Psoas muscle (tissue), 8 donors: ENCODE measurements around the gene SYMPK. TPM values are rescaled to one million over a fixed set of nuclear protein-coding genes. Genes with fewer than 3 reads are reported as not detected.

Experiments
- ATAC-seq, 4 donors: fragments of 200-7000 bp; cut with Tn5 transposase; one replicate each; pipeline ENCODE4 v1.9.1; 2020; ENCODE audit warnings: moderate library complexity in 3 of 4, mild to moderate bottlenecking in 2 of 4
- DNase-seq, 2 donors: peaks; one replicate each; pipeline ENCODE4 v3.0.0-alpha.2; 2020
- H3K27ac ChIP-seq: fragments of 200-600 bp; one replicate; pipeline ENCODE4 v1.8.0; 2022
- H3K27me3 ChIP-seq, 3 donors: fragments of 200-600 bp in 1 of 3; one replicate each; pipeline versions ENCODE4 v1.6.1 to v1.8.0; 2013 to 2022; ENCODE audit warnings: low read length in 2 of 3, mild to moderate bottlenecking in 2 of 3, moderate library complexity in 1 of 3; ENCODE audit not compliant: insufficient read depth in 3 of 3
- H3K36me3 ChIP-seq, 2 donors: fragments of 200-600 bp in 1 of 2; one replicate each; pipeline versions ENCODE4 v1.6.1 to v1.8.0; 2013 to 2022; ENCODE audit warnings: low read depth in 1 of 2, mild to moderate bottlenecking in 1 of 2, moderate library complexity in 1 of 2; ENCODE audit not compliant: insufficient read depth in 1 of 2
- H3K4me1 ChIP-seq: fragments of 200-600 bp; one replicate; pipeline ENCODE4 v1.8.0; 2022
- H3K4me3 ChIP-seq: fragments of 200-600 bp; one replicate; pipeline ENCODE4 v1.8.0; 2022; ENCODE audit warnings: mild to moderate bottlenecking
- H3K9me3 ChIP-seq: fragments of 200-600 bp; one replicate; pipeline ENCODE4 v1.8.0; 2022
- CTCF ChIP-seq: fragments of 200-600 bp; IDR thresholded peaks from one replicate; pipeline ENCODE4 v1.8.0; 2022; ENCODE audit warnings: antibody characterized with exemption
- WGBS, 3 donors: extraction: QIAGEN DNeasy Blood & Tissue Kit; methylation state at CpG; one replicate each; pipeline versions ENCODE4 v1.1.6 to v1.1.7; 2013; 5-methylcytosine and 5-hydroxymethylcytosine counted together
- intact Hi-C, 2 donors: fragments of 100-400 bp; cut with DNase I; formaldehyde crosslinking; loops; one replicate each; pipeline versions ENCODE4 v1.11.0 to v1.14.2; 2022
- polyA plus RNA-seq, 3 donors: library from polyadenylated mRNA; stranded (reverse); fragments of 200-250 nt; gene quantifications; one replicate each; pipeline ENCODE4 v1.2.3, GENCODE V29; 2013
- total RNA-seq, 4 donors: library from RNA; stranded (reverse); fragmentation: NEBNext Ultra II Directional in 2 of 4; extraction: Animal tissue kit (Norgen Biotek cat#: 25700) in 2 of 4; gene quantifications; one replicate each; pipeline versions ENCODE4 v1.2.1 to v1.2.4, GENCODE V29; 2021 to 2023
- donor health status: healthy with polysubstance abuse.
- donor health status: DM: no; HTN: no; CAD: no; lungs with moderate emphysema.
- donor health status: Bipolar disorder and iron deficiency.
- donor health status: healthy.
- donor health status: DM: yes; HTN: yes; CAD: no.
- donor health status: DM: no; HTN: no; CAD: no.
- donor health status: DM: no; HTN: no; CAD: no.
- donor health status: DM: yes; HTN: yes; CAD: no.

The SYMPK gene
- total and polyA plus RNA-seq, 7 donors = 27.6 to 80.3 (median 47.6) TPM

DNA sequence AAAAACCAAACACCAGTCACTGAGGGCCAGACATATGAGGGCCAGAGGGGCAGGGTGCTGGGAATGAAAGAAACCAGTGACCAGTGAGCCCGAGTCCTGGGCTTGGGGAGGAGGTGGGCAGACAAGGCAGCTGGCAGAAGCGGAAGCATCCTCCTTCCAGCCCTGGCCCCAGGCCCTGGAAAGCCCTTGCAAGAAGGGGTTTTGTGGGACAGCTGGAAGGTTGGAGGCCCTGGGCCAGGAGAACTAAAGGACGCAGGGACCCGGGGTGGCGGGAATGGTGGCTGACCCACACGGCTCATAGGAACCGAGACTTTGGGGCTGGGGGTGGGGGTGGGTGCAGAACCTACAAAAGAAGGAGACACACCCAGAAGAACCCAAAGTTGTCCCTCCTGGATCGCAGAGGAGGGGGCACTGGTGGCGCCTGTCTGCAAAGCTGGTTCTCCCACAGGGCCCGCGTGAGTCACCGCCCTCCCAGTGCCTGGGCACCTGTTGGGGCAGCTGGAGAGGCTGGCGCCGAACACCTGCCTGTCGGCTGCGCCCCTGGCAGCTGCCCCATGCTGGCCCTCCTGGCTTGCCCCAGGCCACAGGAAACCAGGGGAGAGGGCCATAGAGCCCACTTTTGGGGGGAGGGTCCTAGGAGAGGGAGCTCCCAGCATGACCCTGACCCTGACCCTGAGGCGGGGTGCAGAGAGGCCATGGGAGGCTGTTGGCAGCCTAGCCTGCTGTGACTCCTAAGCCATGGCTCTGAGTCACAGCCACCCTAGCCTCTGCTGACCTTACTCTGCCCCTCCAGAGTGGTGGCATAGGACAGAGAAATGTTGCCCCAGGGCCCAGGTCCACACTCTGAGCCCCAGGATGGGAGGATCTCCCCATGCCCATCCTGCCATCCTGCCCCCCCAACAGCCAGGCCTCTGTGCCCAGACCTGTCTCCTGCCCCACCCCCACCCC lies 81.5 kb downstream of the SYMPK start:
- 20 to 21% (median 20%) methylated on average over 12 to 17 of the region's 17 CpGs for WGBS, 3 donors
- Histone ChIP-seq H3K4me3 (peak overlapping the region; percentile 87), H3K36me3 (peaks cover 4 to 40% of the 10 kb centered on the region in 2 donors), H3K27me3 (no peaks in the 10 kb centered on the region), H3K4me1 (peaks cover 48% of the 10 kb centered on the region), H3K9me3 (no peaks in the 10 kb centered on the region), H3K27ac (peak overlapping the region; percentile 98)
- ATAC-seq (peak; percentile 75 to 82 (median 79)), DNase-seq (peak; percentile 86 to 94)
- intact Hi-C loops = loop anchor here in 1 of 2 donors (10.0 kb wide), 1 partner anchor 1037 kb away; the partner anchor contains the start of gene BCL3
- no peak for TF ChIP-seq CTCF

DNA sequence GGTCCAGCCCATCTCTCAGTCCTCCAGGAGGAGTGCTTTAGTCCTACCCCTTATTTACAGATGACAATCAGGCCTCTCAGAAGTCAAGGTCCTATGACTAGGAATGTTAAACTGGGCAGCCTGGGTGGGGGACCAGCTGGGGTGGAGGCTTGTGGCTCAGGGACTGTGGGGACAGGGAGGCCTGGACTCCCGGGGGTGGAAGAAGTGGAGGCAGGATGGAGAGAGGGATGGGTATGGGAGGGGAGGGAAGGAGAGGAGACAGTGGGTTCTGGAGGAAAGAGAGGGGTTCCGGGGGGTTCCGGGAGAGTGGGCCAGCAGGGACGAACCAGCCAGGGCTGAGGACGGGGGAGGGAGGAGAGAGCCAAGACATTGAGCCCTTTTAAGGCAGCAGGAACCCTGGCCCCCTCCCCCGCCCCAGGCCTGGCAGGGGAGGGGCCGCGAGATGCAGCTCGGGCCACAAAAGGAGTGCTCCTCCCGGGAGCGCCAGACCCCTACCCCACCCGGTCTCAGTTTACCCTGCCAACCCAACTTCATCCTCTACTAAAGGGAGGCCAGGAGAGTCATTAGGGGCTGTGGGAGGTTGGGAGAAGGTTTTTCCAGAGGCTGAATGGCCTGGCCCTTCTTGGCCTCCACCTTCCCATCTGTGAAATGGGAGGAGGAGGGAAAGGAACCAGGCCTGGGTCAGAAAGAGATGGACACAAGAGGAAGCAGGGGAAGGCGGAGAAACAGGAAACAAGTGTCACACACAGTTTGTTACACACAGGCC lies 82.3 kb downstream of the SYMPK start:
- Histone ChIP-seq H3K9me3 (no peaks in the 10 kb centered on the region), H3K27me3 (no peaks in the 10 kb centered on the region), H3K36me3 (peaks cover 4 to 39% of the 10 kb centered on the region in 2 donors), H3K4me1 (peaks cover 40% of the 10 kb centered on the region), H3K4me3 (peak overlapping the region; percentile 87), H3K27ac (peak overlapping the region; percentile 98)
- ATAC-seq (no peak), DNase-seq (no peak)
- no peak for TF ChIP-seq CTCF
- intact Hi-C loops = loop anchor here in 1 of 2 donors (10.0 kb wide), 1 partner anchor 1036 kb away; the partner anchor contains the start of gene BCL3
- WGBS, 3 donors = 18 to 26% (median 23%) methylated on average over 9 to 13 of the region's 13 CpGs

- no peak for TF ChIP-seq CTCF
- Histone ChIP-seq H3K27ac (peak overlapping the region; percentile 98), H3K4me1 (peaks cover 34% of the 10 kb centered on the region), H3K4me3 (peak overlapping the region; percentile 87), H3K36me3 (peaks cover 4 to 41% of the 10 kb centered on the region in 2 donors), H3K9me3 (no peaks in the 10 kb centered on the region), H3K27me3 (no peaks in the 10 kb centered on the region)
- no peak for ATAC-seq
- 57 to 70% (median 64%) methylated on average over 4 of the region's 4 CpGs for whole genome bisulfite sequencing, 3 donors
- DNase-seq = no peak
- intact Hi-C loops = loop anchor here in 1 of 2 donors (10.0 kb wide), 1 partner anchor 1035 kb away; the partner anchor contains the start of gene BCL3
Observed at GRCh38 chr19:45780146-45780447, 82.8 kb downstream of the SYMPK start.

GRCh38 chr19:45779231-45780145 lies 83.5 kb downstream of the SYMPK start:
- Histone ChIP-seq H3K9me3 (no peaks in the 10 kb centered on the region), H3K27ac (peak overlapping the region; percentile 41), H3K4me1 (peaks cover 28% of the 10 kb centered on the region), H3K4me3 (peak overlapping the region; percentile 87), H3K36me3 (peaks cover 4 to 47% of the 10 kb centered on the region in 2 donors), H3K27me3 (no peaks in the 10 kb centered on the region)
- 50 to 53% (median 52%) methylated on average over 46 to 48 of the region's 48 CpGs for WGBS, 3 donors
- no peak for TF ChIP-seq CTCF
- intact Hi-C loops = loop anchor here in 1 of 2 donors (10.0 kb wide), 1 partner anchor 1035 kb away; the partner anchor contains the start of gene BCL3
- ATAC-seq (no peak), DNase-seq (peak; percentile 84 to 85)
